ENCODE measurements around the gene HK2. TPM values are rescaled to one million over a fixed set of nuclear protein-coding genes. Genes with fewer than 3 reads are reported as not detected.
"Not testable (repeated sequence)": the region's sequence is repeated elsewhere in the genome, so short reads cannot be mapped to it uniquely, and the experiment has no call there.

HK2 gene
- total RNA-seq, 6 experiments from 2014 or later = 0.48 to 23.0 (median 0.87) TPM

DNA sequence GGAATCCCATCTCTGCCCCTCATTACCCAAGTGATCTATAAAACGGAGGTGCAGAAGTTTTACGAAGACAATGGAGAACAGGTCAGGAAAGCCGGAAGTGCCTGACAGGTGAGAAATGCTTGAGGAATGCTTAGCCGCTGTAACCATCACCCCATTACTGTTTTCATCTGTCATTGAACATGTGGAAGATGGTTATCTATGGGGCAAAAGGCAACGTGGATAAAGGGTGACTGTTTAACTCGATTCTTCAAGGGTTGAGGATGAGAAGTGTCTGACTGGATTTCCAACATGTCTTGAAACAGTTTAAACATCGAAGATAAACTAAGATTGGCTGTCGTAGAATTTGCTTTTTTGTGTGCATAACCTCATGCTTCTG lies 17.3 kb downstream of the HK2 start:
- Histone ChIP-seq H3K4me3 (no peak overlapping the region), H3K27me3 (no peaks in the 10 kb centered on the region), H3K27ac (no peak overlapping the region), H3K9me3 (no peaks in the 10 kb centered on the region), H3K36me3 (no peaks in the 10 kb centered on the region), H3K4me1 (no peaks in the 10 kb centered on the region)
- 68% methylated on average over 6 of the region's 8 CpGs for WGBS (ENCODE audit: insufficient coverage, low coverage, low lambda C conversion rate, missing lambda C conversion rate)
- ATAC-seq (no peak), DNase-seq (no peak)
- TF ChIP-seq POLR2A (IDR thresholded peaks at IDR 0.05) = no peak
- TF ChIP-seq, protein P1, sequence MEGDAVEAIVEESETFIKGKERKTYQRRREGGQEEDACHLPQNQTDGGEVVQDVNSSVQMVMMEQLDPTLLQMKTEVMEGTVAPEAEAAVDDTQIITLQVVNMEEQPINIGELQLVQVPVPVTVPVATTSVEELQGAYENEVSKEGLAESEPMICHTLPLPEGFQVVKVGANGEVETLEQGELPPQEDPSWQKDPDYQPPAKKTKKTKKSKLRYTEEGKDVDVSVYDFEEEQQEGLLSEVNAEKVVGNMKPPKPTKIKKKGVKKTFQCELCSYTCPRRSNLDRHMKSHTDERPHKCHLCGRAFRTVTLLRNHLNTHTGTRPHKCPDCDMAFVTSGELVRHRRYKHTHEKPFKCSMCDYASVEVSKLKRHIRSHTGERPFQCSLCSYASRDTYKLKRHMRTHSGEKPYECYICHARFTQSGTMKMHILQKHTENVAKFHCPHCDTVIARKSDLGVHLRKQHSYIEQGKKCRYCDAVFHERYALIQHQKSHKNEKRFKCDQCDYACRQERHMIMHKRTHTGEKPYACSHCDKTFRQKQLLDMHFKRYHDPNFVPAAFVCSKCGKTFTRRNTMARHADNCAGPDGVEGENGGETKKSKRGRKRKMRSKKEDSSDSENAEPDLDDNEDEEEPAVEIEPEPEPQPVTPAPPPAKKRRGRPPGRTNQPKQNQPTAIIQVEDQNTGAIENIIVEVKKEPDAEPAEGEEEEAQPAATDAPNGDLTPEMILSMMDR (IDR thresholded peaks at IDR 0.05) = no peak
- intact Hi-C loops (cut with DNase I) = no loop called here

DNA sequence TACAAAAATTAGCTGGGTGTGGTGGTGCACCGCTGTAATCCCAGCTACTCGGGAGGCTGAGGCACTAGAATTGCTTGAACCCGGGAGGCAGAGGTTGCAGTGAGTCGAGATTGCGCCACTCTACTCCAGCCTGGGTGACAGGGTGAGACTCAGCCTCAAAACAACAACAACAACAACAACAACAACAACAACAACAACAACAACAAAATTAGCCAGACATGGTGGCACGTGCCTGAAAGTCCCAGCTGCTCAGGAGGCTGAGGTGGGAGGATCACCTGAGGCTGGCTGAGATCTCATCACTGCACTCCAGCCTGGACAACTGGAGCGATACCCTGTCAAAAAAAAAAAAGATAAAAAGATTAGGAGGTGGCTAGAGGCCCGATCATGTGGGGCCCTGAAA lies 19.4 kb downstream of the HK2 start:
- DNase-seq; H3K4me3 ChIP-seq; H3K36me3 ChIP-seq; H3K9me3 ChIP-seq; H3K27ac ChIP-seq; intact Hi-C loops (cut with DNase I); ATAC-seq; H3K27me3 ChIP-seq; H3K4me1 ChIP-seq: not testable (repeated sequence)
- WGBS (ENCODE audit: insufficient coverage, low coverage, low lambda C conversion rate, missing lambda C conversion rate) = 94% methylated on average over 6 of the region's 8 CpGs

DNA sequence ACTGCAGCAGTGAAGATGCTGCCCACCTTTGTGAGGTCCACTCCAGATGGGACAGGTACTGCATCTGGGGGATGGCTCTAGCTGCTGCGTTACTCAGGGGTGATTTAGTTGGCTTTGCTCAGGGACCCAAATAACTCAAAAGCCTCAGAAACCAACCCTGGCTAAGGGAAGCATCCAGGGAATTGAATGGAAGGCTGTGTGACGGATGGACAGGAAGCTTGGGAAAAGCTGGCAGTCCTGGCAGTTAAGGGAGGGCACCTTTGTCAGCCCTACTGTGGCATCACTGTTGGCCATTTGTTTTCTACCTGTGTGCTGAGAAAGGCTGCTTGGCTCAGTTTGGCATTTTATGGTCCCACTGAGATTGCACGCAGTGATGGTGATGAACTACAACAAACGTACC lies 20.5 kb downstream of the HK2 start:
- Histone ChIP-seq H3K27me3 (no peaks in the 10 kb centered on the region), H3K4me1 (no peaks in the 10 kb centered on the region), H3K9me3 (no peaks in the 10 kb centered on the region), H3K4me3 (no peak overlapping the region), H3K36me3 (no peaks in the 10 kb centered on the region), H3K27ac (no peak overlapping the region)
- no peak for TF ChIP-seq POLR2A (IDR thresholded peaks at IDR 0.05)
- TF ChIP-seq, protein P1 (IDR thresholded peaks at IDR 0.05) = no peak
- DNase-seq (no peak), ATAC-seq (no peak)
- WGBS (ENCODE audit: insufficient coverage, low coverage, low lambda C conversion rate, missing lambda C conversion rate) = 100% methylated on average over 1 of the region's 4 CpGs
- intact Hi-C loops (cut with DNase I) = no loop called here

DNA sequence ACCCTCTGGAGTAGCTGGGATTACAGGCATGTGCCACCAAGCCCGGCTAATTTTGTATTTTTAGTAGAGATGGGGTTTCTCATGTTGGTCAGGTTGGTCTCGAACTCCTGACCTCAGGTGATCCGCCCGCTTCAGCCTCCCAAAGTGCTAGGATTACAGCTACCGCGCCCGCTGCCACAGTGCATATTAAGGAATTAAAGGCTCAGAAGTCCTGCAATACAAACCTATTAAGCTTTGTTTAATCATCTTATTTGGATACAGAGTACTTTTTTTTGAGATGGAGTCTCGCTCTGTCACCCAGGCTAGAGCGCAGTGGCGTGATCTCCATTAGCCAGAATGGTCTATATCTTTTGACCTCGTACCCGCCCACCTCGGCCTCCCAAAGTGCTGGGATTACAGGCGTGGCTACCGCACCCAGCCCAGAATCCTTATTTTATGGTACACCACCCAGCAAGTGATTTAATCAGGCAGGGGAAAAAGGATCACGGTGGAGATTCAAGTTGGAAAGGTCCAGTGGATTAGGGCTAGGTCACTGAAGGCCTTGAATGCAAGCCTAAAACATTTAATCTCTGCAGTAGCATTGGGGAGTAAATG lies 21.3 kb downstream of the HK2 start:
- H3K36me3 ChIP-seq; H3K9me3 ChIP-seq; H3K27me3 ChIP-seq; H3K27ac ChIP-seq; ATAC-seq; intact Hi-C loops (cut with DNase I); DNase-seq; H3K4me3 ChIP-seq; H3K4me1 ChIP-seq: not testable (repeated sequence)
- WGBS (ENCODE audit: insufficient coverage, low coverage, low lambda C conversion rate, missing lambda C conversion rate) = 83% methylated on average over 16 of the region's 16 CpGs

DNA sequence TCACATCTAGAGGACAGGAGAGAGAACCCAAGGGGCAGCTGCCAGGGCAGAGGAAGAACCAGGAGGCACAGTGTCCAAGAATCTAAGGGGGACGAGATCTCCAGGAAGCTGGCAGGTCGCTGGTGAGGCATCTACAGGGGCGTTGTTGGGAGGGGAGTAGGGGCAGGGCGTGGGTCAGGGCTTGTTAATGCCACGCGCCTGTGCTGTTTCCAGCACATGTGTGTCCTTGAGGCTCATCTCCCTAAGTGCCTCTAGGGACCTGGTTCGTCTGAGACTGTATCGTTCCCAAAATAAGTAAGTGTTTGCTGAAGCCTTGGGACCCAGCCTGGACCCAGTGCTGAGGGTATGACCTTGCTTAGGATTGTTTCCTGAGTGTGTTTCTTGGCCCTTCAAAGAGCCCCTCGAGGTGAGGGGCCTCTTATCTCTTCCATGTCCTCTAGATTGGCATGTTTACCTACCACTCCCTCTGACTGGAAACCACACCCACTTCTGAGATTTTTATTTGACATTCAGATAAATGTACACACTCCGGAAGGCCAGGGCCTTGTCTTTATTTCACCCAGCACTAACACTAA lies 22.2 kb downstream of the HK2 start:
- no peaks in the 10 kb centered on the region for H3K4me1 ChIP-seq
- TF ChIP-seq POLR2A (IDR thresholded peaks at IDR 0.05) = no peak
- TF ChIP-seq, protein P1 (IDR thresholded peaks at IDR 0.05) = no peak
- no peak overlapping the region for H3K4me3 ChIP-seq
- 44% methylated on average over 2 of the region's 10 CpGs for WGBS (ENCODE audit: insufficient coverage, low coverage, low lambda C conversion rate, missing lambda C conversion rate)
- no peaks in the 10 kb centered on the region for H3K27me3 ChIP-seq
- intact Hi-C loops (cut with DNase I) = no loop called here
- H3K9me3 ChIP-seq = no peaks in the 10 kb centered on the region
- peak in 1 of 4 donors; percentile 32 for ATAC-seq
- H3K27ac ChIP-seq = no peak overlapping the region
- DNase-seq = no peak
- H3K36me3 ChIP-seq = no peaks in the 10 kb centered on the region

Data from right lobe of liver (tissue), 6 donors.